HG03342 (cell line): ENCODE data around the gene NUP133.

Source experiments
- ATAC-seq: cut with Tn5 transposase; IDR thresholded peaks from one replicate; pipeline ENCODE4 v1.9.1; 2021; ENCODE audit warnings: mild to moderate bottlenecking, moderate library complexity; ENCODE audit not compliant: unreplicated experiment

NUP133 gene

DNA sequence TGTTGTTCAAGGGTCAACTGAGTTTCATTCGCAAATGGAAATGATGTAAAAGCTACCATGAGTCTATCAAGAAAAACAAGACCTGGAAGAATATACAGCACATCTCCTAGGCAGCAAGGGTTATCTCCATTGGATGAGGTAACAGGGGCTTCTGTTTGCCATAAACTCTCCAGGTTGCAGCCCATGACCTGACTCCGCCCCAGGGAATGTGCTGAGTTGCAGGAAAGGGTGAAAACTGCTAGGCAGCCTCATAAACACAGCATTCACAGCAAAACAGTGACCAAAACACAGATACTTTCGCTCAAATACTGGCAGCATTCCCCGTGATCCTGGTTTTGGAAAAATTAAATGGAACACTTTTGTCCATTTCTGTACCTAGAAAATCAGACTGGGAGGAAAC lies 54.1 kb downstream of the NUP133 start:
- no peak for ATAC-seq

DNA sequence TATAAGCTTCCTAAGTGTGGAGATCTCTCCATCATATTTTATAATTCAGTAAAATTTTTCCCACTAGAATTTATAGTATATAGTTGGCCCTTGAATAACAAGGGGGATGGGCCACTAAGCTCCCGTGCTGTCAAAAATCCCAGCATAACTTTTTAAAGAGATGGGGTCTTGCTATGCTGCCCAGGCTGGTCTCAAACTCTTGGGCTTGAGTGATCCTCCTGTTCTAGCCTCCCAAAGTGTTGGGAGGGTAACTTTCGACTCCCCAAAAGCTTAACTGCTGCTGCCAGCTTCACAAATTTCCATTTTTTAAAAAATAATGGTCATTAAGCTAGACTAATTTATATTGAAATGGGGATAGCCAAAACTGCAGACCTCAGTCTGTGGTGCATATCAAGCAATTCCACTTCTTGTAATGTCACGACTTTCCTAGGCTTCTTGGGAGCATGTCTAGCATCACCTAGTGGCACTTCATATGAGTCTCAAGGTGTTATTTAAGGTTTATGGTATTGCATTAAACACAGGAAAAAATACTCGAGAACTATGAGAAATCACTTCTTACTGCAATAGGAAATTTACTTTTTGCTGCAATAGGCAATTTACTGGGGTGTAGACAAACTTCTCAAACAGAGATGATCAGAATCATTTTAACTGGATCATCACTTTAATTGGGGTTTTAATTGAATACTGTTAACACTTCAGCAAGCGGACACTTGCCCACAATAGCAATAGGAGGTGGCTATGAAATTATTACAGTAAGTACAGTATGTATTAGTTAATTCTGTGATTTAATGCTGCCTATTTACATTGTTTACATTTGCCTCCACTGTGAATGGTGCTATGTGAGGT lies 55.0 kb downstream of the NUP133 start:
- ATAC-seq, result no peak

DNA sequence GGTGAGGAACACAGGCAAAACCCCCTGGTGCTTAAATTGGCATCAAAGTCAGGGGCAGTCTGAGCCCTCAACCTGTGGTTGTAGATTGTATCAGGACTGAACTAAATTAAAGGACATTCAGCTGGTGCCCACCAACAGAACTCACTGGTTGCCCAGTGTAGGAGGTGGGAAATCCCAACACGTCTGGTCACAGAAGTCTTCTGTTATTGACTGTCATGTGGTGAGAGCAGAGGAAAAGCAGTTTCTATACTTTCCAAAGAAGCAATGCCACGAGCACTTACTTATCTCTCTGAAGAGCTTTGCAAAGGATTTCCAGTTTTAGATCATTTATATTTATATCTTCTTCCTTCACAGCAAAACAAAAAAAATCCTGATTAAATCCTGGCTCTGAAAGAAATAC lies 59.3 kb downstream of the NUP133 start:
- no peak for ATAC-seq

DNA sequence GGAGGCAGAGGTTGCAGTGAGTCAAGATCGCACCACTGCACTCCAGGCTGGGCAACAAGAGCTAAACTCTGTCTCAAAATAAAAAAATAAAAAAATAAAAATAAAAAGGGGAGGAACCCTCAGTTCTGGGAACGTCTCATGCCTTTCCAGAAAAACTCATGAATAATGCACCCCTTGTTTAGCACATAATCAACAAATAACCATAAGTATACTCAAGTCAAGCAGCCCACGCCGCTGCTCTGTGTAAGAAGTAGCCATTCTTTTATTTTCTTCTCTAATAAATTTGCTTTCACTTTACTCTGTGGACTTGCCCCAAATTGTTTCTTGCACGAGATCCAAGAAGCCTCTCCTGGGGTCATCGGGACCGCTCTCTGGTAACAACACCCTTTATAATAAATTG lies 59.8 kb downstream of the NUP133 start:
- no peak for ATAC-seq

DNA sequence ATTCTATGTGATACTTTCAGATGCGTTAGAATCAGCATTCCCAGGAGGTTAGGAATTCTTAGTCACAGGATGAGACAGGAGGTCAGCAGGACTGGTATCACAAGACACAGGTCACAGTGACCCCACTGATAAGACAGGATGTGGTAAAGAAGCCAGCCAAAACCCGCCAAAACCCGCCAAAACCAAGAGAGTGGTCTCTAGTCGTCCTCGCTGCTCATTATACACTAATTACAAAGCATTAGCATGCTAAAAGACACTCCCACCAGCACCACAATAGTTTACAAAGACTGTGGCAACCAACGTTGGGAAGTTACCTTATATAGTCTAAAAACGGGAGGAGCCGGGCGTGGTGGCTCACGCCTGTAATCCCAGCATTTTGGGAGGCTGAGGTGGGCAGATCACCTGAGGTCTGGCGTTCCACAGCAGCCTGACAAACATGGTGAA lies 60.3 kb downstream of the NUP133 start:
- no peak for ATAC-seq

DNA sequence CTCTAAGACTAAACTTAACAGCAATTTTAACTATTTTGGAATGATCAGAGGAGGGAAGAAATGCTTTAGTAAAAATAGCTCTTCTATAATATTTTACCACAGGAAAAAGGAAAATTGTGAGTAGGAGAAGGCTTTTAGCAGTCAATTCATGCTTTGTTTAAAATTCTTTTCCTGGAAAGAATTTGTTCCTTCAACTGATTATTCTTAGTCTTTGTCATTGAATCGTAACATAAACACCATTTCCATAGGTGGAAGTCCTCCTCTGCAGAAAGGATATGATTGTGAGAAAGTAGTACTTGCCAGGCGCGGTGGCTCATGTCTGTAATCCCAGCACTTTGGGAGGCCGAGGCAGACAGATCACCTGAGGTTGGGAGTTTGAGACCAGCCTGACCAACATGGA lies 62.3 kb downstream of the NUP133 start:
- ATAC-seq, result no peak

DNA sequence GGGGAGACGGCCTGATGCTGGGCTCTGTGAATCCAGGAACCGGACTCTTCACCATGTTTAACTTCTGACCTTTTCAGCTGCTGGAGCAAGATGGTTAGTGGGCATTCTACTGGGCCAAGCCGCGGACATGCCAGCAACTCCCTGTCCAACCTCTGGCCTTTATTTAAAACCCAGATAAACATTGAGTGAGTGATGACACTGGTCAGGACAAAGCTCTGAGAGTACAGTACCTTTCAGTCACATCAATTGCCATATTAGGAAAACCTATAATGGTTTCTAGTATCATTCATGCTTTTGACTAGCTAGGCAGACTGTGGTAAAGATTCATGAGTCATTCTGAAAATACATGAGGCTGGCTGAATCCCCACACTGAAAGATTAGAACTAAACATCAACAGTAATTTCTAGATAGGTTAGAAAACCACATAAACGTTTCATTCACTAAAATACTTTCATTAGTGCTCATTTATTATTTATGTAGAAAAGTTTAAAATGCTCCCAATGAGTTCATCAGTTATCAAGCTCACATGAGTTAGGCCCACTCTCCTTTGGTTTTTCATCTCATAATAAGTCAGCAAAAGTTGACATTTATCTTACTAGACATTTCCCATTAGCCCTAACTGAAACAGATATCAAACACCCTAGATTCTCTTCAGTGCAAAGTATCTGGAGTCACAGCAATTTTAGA lies 67.1 kb downstream of the NUP133 start:
- peak; percentile 96 for ATAC-seq

DNA sequence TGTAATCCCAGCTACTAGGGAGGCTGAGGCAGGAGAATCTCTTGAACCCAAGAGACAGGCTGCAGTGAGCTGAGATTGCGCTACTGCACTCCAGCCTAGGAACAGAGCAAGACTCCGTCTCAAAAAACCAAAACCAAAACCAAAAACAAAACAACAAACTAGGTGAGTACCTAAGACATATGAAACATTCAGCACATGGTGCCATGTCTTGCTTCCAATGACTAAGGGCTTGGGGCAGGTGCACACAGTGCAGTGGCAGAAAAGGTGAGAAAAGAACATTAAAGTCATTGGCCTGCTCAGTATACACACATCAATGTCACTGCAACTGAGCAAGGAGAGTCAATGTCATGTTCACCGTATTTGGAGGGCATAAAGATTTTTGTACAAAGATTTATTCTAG lies 70.1 kb downstream of the NUP133 start:
- no peak for ATAC-seq

DNA sequence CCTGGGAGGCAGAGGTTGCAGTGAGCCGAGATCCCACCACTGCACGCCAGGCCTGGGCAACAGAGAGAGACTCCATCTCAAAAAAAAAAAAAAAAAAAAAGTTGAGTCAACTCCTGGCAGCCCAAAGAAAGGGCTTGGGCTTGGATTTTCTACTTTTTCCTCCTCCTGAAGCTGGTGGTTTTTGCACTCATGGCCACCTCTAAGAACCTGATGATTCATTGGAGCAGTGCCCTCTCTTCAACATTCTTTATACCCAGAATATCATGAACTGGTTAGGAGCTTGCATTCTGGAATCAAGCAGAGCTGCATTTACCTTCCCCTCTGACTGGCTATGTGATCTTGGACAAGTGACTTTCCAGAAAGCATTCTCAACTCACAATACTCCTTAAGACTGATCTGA lies 70.7 kb downstream of the NUP133 start:
- no peak for ATAC-seq

DNA sequence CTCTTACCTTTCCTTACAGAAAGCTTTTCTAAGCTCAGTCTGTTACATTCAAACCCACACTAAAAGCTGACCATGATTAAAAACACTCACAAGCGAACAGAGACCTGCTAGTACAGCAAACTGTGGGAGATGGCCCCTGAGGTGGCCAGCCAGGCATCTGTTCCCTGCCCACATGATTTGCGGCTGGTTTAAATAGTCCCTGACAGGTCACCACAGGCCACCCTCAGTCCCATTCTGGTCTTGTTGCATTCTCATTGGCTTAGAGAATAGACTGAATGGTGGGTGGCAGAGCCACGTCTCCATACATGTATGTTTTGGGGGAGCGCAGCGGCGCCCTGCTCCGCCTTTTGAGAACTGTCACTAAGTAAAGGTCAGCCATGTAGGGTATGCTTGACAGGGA lies 71.9 kb downstream of the NUP133 start:
- no peak for ATAC-seq

DNA sequence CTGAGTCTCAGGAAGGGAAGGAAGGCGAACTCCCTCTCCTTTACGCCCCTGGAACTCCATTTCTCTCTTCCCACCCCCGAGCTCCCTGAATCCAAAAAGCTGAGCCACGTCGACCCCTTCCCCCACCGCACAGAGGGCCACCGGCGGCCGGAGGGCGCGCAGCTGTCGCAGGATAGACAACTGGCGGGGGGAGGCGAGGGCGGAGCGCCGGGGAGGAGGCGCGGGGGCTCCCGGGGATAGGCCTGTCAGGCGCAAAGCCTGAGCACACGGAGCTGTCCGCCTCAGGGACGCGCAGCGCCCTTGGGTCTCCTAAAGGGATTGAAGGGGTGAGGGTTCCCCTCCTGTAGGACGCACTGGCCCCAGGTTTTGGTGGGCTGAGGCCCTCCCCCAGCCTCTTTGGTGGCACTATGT lies 73.5 kb downstream of the NUP133 start:
- no peak for ATAC-seq

DNA sequence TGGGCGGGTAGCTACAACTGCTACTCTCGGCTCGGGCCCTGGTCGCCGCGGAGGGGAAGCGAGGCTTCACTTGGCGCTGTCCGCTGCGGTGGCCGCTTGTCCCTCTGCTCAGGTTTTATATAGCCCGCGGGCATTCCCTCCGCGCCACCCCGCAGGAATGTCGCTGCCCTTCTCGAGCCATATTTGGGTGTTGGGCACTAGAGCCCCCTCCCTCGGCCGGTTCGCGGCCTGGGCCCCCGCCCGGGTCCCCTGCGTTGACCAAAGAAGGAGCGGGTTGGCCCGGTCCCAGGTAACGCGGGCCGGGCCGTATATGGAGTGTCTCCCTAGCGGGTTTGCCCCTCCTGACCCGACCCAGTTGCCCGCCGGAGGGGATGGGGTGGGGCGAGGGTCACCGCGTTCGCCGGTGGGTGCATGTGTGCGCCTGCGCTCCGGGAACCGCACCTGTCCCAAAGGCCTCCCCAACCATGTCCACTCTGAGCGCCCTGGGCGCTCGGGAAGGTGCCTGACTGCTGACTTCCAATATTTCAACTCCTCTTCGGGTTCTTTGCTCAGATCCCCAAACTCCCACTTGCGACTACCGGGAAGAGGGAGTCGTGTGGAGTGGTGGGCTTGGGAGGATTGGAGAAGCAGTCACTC lies 74.0 kb downstream of the NUP133 start, which contains the start of gene ACTA1:
Gene ACTA1 (minus strand): TSS at position 90 of the 636 bp plus-strand sequence. CDS start 979 bp downstream, outside the sequence.
- no peak for ATAC-seq

DNA sequence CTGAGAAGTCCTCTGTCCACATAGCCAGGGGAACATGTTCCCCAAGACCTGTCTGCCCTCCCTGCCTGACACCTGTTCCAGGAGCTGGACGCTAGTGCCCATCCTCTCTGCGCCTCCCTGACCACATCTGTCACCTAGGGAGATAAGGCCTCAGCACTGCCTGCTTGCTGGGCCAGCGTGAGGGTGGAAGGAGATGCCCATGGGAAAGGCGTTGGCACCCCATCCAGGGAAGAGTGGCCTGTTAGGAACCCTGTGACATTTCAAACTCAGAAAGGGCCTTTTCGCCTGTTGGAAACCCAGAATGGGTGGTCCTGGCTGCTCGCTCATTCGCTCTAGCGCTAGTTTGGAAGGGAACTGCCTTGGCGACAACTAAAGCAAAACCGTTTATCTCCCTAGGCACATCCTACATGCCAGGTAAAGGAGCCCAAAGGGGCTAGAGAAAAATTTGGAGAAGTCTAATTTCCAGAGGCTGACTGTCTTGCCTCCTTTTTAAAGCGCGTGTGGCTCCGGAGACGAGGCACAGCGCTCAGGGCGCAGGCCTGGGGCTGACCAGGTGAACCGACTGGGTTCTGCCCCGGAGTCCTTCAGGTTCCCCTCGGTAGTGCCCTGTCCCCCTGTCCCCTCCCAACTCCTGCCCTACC lies 74.7 kb downstream of the NUP133 start:
- ATAC-seq, result no peak

DNA sequence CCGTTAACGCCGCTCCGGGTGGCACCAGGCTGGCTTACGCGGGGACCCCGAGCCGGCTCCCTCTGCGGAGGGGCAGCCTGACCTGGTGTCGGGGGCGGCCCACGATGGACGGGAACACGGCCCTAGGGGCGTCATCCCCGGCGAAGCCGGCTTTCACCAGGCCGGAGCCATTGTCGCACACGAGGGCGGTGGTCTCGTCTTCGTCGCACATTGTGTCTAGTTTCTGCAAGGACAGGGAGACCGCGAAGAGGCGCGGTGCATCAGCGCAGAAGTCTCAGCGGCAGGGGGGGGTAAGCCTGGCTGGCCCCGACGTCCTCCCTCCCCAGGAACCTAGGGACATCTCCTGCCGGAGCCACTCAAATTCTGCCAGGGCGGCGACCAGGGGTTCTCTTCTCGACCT lies 75.2 kb downstream of the NUP133 start:
- ATAC-seq, result no peak

DNA sequence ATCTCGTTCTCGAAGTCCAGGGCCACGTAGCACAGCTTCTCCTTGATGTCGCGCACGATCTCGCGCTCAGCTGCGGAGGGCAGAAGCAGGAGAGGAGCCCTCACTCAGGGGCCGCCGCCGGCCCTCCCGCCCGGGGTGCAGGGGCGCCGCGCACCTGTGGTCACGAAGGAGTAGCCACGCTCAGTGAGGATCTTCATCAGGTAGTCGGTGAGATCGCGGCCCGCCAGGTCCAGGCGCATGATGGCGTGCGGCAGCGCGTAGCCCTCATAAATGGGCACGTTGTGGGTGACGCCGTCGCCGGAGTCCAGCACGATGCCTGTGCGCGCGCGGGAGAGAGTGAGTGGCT lies 76.1 kb downstream of the NUP133 start:
- ATAC-seq, result no peak

DNA sequence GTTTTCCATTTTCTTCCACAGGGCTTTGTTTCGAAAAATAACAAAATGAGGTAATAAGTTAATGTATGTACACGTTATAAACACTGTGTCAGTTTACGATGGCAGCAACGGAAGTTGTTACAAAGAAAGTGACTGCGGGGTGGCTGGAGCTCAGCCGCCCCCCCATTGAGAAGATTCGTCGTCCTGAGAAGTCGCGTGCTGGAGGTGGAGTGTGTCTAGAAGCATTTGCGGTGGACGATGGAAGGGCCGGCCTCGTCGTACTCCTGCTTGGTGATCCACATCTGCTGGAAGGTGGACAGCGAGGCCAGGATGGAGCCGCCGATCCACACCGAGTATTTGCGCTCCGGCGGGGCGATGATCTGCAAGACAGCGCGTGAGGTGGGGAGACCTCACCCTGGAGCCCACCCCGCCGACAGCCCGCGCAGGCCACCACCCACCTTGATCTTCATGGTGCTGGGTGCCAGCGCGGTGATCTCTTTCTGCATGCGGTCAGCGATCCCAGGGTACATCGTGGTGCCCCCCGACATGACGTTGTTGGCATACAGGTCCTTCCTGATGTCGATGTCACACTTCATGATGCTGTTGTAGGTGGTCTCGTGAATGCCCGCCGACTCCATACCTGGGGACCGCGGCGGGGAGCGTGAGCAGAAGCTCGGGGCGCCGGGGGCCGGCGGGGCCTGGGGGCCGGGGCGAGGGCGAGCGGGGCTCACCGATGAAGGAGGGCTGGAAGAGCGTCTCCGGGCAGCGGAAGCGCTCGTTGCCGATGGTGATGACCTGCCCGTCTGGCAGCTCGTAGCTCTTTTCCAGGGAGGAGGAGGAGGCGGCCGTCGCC lies 76.6 kb downstream of the NUP133 start:
- no peak for ATAC-seq

DNA sequence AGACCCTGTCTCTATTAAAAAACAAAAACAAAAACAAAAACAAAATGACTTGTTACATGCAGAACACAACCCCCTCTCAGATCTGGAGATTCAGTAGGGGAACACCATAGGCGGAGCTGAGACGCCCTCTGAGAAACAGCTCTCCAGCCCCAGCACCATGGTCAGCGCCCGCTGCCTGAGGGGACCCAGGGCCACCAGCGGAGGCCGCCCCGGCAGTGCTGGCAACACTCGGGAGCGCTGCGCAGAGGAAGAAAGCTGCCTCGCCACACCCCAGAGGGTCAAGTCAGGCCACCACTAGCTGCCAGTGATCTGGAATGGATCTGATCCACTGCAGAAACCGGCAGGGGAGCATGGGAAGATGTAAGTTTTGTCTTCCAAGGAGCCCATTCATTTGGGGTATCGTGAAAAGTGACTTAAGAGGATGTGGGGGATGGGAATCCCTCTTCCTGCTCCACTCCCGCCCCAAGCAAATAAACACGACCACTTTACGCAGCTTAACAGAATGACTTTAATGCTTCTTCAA lies 77.3 kb downstream of the NUP133 start:
- no peak for ATAC-seq

DNA sequence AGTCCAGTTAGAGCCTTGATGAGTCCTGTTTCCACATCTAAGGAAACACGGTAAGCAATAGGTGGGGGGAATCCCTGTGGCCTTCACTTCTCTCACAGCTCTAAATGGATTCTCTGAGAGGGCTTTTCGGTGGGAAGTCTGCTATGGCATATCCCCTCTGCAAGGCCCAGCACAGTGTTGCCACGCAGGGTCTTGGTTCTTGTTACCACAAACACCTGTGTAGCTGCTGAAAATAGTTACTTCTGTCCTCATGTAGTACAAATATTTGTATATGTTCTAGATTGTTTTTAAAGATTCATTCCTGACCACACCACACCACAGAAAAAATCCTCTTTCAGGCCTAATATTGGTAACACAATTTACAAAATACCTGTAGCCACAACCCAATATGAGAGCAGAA lies 79.9 kb downstream of the NUP133 start:
- ATAC-seq, result no peak

DNA sequence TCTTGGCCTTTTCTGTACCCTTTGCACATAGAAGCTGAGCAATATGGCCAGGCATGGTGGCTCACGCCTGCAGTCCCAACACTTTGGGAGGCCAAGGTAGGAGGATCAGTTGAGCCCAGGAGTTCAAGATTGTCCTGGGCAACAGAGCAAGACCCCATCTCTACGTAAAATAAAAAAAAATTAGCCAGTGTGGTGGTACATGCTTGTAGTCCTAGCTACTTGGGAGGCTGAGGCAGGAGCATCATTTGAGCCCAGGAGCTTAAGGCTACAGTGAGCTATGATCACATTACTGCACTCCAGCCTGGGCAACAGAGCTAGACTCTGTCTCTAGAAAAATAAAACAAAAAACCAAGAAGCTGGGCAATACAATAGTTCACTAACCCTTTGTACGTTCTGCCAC lies 80.6 kb downstream of the NUP133 start:
- ATAC-seq, result no peak

DNA sequence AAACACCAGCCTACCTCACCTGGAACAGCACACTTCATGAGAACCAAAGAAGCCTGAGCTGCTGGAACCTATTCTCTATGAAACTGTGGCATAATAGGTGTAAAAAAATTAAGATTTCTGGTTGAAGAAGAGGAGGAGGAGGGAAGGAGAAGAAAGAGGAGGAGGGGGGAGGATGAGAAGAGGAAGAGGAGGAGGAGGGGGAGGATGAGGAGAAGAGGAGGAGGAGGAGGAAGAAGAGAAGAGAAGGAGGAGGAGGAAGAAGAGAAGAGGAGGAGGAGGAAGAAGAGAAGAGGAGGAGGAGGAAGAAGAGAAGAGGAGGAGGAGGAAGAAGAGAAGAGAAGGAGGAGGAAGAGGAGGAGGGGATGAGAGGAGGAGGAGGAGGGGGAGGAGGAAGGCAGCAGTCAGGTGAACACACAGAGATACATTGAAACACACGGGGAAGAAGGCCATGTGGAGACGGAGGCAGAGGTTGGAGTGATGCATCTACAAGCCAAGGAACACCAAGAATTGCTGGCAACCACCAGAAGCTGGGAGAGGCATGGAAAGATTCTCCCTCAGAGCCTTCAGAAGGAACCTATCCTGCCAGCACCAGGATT lies 82.5 kb downstream of the NUP133 start:
- no peak for ATAC-seq
